Chondrocyte (in vitro differentiated cells): ENCODE measurements around the gene MACROH2A2. TPM values are rescaled to one million over a fixed set of nuclear protein-coding genes. Genes with fewer than 3 reads are reported as not detected.
A peak's percentile ranks its signal among the peaks of the same experiment; 100 is the strongest.

Experiments used
- DNase-seq: peaks from one replicate; pipeline ENCODE4 v3.0.0; 2021; ENCODE audit warnings: mixed read lengths, low spot score
- H3K27ac Mint-ChIP-seq: one replicate; pipeline ENCODE4 v1.8.0; 2021; ENCODE audit warnings: mild to moderate bottlenecking, moderate library complexity, mixed read lengths; ENCODE audit not compliant: unreplicated experiment
- H3K27me3 Mint-ChIP-seq: 2 replicates; pipeline ENCODE4 v1.8.0; 2021; ENCODE audit warnings: low read depth, mixed read lengths
- H3K36me3 Mint-ChIP-seq: 2 replicates; pipeline ENCODE4 v1.8.0; 2021; ENCODE audit warnings: low read depth, mixed read lengths
- H3K4me1 Mint-ChIP-seq: 2 replicates; pipeline ENCODE4 v1.8.0; 2021; ENCODE audit warnings: low read depth, mild to moderate bottlenecking, mixed read lengths
- H3K4me3 Mint-ChIP-seq: one replicate; pipeline ENCODE4 v1.8.0; 2021; ENCODE audit warnings: mild to moderate bottlenecking, moderate library complexity, mixed read lengths; ENCODE audit not compliant: unreplicated experiment
- H3K9me3 Mint-ChIP-seq: 2 replicates; pipeline ENCODE4 v1.8.0; 2021; ENCODE audit warnings: low read depth, mixed read lengths
- total RNA-seq: library from RNA; stranded (reverse); gene quantifications from 3 replicates; pipeline ENCODE4 v1.2.1, GENCODE V29; 2021
- TF ChIP-seq, protein P1 (sequence below): fragments of 200-600 bp; sonication (generic); IDR thresholded peaks from 2 replicates; pipeline ENCODE4 v1.5.0; 2021; ENCODE audit warnings: antibody characterized with exemption, mild to moderate bottlenecking, moderate library complexity

MACROH2A2 gene
- total RNA-seq, 1 donor from 2014 or later: 22.9 TPM

DNA sequence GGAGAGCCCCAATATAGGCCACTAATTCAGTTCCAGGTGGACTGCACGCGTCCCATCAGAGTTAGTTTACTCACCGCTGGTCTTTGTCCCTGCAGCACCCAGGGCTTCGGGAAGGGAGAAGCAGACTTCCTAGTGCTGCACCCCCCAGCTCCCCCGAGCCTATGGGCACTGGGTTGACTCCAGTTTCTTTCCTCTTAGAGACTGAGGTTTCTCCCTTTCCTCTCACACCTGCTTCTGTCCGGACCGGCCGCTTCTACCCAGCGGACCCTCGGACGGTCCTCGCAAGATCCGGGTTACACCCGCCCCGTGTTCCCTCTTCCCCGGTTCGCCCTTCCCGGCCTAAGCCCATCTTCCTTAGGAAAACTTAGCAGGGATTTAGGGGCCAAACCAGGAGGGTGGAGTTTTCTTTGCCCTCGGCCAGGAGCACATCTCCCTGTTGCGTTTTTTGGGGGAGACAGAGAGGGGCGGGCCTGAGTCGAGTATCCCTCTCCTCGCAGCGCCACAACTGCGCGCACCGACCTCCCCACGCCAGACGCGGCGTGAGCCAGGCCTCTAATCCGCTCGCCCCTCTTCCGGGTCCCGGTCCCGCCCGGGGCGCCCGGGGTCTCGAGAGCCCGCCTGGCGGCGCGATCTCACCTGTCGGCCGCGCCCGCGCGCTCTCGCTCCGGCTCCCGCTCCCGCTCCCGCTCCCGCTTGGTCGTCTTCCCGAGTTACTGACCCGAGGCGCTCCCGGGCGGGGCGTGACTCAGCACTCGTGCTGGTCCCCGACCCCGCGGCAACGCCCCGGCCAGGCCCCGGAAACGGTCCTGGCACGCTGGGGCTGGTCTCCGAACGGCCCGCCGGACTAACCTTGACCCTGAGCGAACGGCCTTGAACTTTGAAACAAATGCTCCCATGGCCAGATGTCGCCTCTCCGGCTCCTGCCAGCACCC, 79.7 kb downstream of the MACROH2A2 start, which contains the start of gene AIFM2:
Gene AIFM2 (minus strand): TSS at position 728 of the 932 bp plus-strand sequence. CDS start 8,741 bp downstream, outside the sequence.
- no peak for DNase-seq
- Mint-ChIP-seq H3K9me3 (no peaks in the 10 kb centered on the region), H3K27ac (peak within 1 kb of the TSS; percentile 97), H3K4me3 (peak within 1 kb of the TSS; percentile 84), H3K4me1 (peaks cover 30% of the 10 kb centered on the region), H3K36me3 (peaks cover 5% of the 10 kb centered on the region), H3K27me3 (no peaks in the 10 kb centered on the region)
- TF ChIP-seq, protein P1, sequence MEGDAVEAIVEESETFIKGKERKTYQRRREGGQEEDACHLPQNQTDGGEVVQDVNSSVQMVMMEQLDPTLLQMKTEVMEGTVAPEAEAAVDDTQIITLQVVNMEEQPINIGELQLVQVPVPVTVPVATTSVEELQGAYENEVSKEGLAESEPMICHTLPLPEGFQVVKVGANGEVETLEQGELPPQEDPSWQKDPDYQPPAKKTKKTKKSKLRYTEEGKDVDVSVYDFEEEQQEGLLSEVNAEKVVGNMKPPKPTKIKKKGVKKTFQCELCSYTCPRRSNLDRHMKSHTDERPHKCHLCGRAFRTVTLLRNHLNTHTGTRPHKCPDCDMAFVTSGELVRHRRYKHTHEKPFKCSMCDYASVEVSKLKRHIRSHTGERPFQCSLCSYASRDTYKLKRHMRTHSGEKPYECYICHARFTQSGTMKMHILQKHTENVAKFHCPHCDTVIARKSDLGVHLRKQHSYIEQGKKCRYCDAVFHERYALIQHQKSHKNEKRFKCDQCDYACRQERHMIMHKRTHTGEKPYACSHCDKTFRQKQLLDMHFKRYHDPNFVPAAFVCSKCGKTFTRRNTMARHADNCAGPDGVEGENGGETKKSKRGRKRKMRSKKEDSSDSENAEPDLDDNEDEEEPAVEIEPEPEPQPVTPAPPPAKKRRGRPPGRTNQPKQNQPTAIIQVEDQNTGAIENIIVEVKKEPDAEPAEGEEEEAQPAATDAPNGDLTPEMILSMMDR: peak; percentile 31

DNA sequence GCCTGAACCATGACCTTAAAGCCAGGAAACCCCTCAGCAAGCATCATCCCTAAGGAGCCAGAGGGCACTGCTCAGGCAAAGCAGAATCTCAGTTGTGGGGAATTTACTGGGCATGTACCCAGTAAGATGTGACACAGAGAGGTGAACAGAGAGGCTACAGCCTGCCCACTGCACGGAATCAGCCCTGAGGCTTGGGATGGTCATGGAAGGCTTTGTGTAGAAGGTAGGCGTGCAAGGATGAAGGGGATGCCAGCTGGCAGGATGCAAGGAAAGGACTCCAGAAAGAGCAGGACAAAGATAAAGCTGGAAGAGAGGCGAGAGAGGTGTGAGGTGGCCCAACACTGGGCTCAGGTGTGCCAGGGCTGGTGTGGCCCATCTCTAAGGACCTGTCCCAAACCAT, 82.4 kb downstream of the MACROH2A2 start:
- no peak for DNase-seq
- H3K27ac Mint-ChIP-seq: no peak overlapping the region
- TF ChIP-seq, protein P1: no peak
- no peaks in the 10 kb centered on the region for H3K27me3 Mint-ChIP-seq
- H3K4me1 Mint-ChIP-seq: peaks cover 30% of the 10 kb centered on the region
- peaks cover 9% of the 10 kb centered on the region for H3K36me3 Mint-ChIP-seq
- H3K9me3 Mint-ChIP-seq: no peaks in the 10 kb centered on the region
- no peak overlapping the region for H3K4me3 Mint-ChIP-seq

DNA sequence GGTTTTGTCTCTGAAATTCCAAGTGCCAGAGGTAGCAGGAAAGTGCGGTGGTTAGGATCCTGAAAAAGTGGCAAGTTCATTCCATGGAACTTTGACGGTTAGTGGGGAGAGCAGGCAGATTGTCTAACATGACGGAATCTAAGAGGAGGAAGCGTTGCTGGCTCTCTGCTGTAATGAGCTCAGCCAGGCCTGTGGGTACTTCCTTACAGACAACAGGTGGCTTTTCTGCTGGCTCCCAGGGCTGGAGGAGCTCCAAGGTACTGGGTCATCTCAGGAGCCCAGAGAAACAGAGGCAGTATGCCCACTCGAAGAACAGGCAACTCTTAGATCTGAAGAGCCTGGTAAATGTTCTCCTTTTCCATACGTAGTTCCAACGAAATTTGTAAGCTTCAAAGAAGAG, 83.0 kb downstream of the MACROH2A2 start:
- Mint-ChIP-seq H3K27ac (no peak overlapping the region), H3K9me3 (no peaks in the 10 kb centered on the region), H3K36me3 (peaks cover 9% of the 10 kb centered on the region), H3K4me3 (no peak overlapping the region), H3K4me1 (peaks cover 24% of the 10 kb centered on the region), H3K27me3 (no peaks in the 10 kb centered on the region)
- DNase-seq: no peak
- TF ChIP-seq, protein P1: no peak

DNA sequence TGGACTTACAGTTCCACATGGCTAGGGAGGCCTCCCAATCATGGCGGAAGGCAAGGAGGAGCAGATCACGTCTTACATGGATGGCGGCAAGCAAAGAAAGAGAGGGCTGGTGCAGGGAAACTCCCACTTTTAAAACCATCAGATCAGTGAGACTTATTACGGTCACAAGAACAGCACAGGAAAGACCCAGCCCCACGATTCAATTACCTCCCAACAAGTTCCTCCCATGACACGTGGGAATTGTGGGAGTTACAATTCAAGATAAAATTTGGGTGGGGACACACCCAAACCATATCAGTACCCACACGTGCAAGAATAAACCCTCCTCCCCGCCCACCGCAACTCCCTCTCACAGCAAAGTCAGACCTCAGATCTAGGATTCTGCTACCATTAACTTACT, 84.5 kb downstream of the MACROH2A2 start:
- Mint-ChIP-seq H3K27me3 (no peaks in the 10 kb centered on the region), H3K9me3 (no peaks in the 10 kb centered on the region), H3K36me3 (peaks cover 9% of the 10 kb centered on the region), H3K4me1 (peaks cover 10% of the 10 kb centered on the region), H3K4me3 (no peak overlapping the region), H3K27ac (no peak overlapping the region)
- no peak for DNase-seq
- TF ChIP-seq, protein P1: no peak

DNA sequence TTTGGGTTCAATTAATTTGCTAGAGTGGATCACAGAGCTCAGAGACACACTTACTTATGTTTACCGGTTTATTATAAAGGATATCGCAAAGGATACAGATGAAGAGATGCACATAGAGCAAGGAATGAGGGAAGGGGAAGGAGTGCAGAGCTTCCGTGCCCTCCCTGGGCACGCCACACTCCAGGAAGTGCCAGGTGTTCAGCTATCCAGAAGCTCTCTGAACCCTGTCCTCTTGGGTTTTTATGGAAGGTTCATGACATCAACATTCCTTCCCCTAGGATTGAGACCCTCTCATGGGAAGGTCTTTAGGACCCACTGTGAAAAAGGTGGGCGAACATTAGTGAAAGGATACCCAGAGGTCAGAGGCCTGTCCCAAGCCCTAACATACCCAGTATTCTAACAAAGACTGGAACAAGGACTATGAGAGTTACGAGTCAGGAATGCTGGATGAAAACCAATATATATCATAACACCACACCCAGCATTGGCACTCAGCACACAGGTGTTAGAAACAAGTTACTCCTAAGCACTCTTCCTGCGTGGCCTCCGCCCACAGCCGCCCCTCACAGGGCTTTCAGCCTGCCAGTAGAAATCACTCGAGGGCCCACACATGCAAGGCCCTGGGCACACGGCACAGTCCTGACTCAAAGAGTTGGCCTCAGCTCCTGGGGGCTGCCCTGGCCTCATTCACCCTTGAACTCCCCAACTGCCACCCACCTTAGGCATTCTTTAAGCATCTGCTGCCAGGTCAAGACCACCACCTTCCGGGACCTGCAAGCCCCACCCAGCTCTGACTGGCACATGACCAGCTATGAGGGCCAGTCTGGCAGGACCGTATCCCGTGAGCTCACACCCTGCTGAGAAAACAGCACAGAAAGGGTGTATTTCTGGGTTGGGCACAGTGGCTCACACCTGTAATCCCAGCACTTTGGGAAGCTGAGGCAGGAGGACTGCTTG, 85.6 kb downstream of the MACROH2A2 start:
- TF ChIP-seq, protein P1: no peak
- no peaks in the 10 kb centered on the region for H3K27me3 Mint-ChIP-seq
- DNase-seq: no peak
- H3K4me1 Mint-ChIP-seq: peaks cover 2% of the 10 kb centered on the region
- H3K36me3 Mint-ChIP-seq: peaks cover 9% of the 10 kb centered on the region
- no peak overlapping the region for H3K27ac Mint-ChIP-seq
- H3K9me3 Mint-ChIP-seq: no peaks in the 10 kb centered on the region
- no peak overlapping the region for H3K4me3 Mint-ChIP-seq
